PC-3 (cell line): ENCODE measurements around the gene MPZL1.

ENCODE experiments used
- CTCF ChIP-seq: fragments of 300-600 bp; sonication (generic); conservative IDR thresholded peaks from 2 replicates; pipeline ENCODE4 v1.5.1; 2017; ENCODE audit warnings: antibody characterized with exemption, low read depth, mild to moderate bottlenecking, low read length
- EZH2 ChIP-seq: fragments of 300-600 bp; sonication (generic); IDR thresholded peaks from one replicate; pipeline ENCODE4 v1.6.1; 2017; ENCODE audit warnings: antibody characterized with exemption, mild to moderate bottlenecking, low read length; ENCODE audit not compliant: unreplicated experiment
- EZH2phosphoT487 ChIP-seq: fragments of 300-600 bp; sonication (generic); IDR thresholded peaks from 2 replicates; pipeline ENCODE4 v1.6.1; 2018; ENCODE audit warnings: mild to moderate bottlenecking, antibody characterized with exemption, low read length, borderline replicate concordance

- no peak for TF ChIP-seq CTCF
- no peak for TF ChIP-seq EZH2phosphoT487
- no peak for TF ChIP-seq EZH2
These were observed 18.0 kb downstream of the MPZL1 start for GRCh38 chr1:167739752-167740151.
